ENCODE data around the gene PDGFD.
A peak's percentile ranks its signal among the peaks of the same experiment; 100 is the strongest.

The PDGFD gene

GRCh38 chr11:103944251-103944940 is 219.6 kb downstream of the PDGFD start:
- in situ Hi-C loops (cut with MboI; ENCODE audit: low pct_unique_long_range_greater_than_20kb, low sequenced_read_pairs): no loop called here
- DNase-seq: no peak

GRCh38 chr11:103942646-103943045 is 221.3 kb downstream of the PDGFD start:
- in situ Hi-C loops (cut with MboI; ENCODE audit: low pct_unique_long_range_greater_than_20kb, low sequenced_read_pairs): no loop called here
- no peak for DNase-seq

- no peak for DNase-seq
- in situ Hi-C loops (cut with MboI; ENCODE audit: low pct_unique_long_range_greater_than_20kb, low sequenced_read_pairs): no loop called here
These were observed 223.4 kb downstream of the PDGFD start for GRCh38 chr11:103940551-103940950.

GRCh38 chr11:103939694-103940093 is 224.3 kb downstream of the PDGFD start:
- in situ Hi-C loops (cut with MboI; ENCODE audit: low pct_unique_long_range_greater_than_20kb, low sequenced_read_pairs): no loop called here

GRCh38 chr11:103936059-103936458 is 227.9 kb downstream of the PDGFD start:
- in situ Hi-C loops (cut with MboI; ENCODE audit: low pct_unique_long_range_greater_than_20kb, low sequenced_read_pairs): no loop called here
- DNase-seq: no peak

More at GRCh38 chr11:103939694-103940093, 224.3 kb downstream of the PDGFD start:
- DNase-seq: no peak

- DNase-seq: no peak
- in situ Hi-C loops (cut with MboI; ENCODE audit: low pct_unique_long_range_greater_than_20kb, low sequenced_read_pairs): no loop called here
These were observed 228.7 kb downstream of the PDGFD start for GRCh38 chr11:103935219-103935618.

GRCh38 chr11:103929170-103929903 is 234.6 kb downstream of the PDGFD start:
- in situ Hi-C loops (cut with MboI; ENCODE audit: low pct_unique_long_range_greater_than_20kb, low sequenced_read_pairs): no loop called here
- no peak for DNase-seq

GRCh38 chr11:103928802-103929161 is 235.2 kb downstream of the PDGFD start:
- in situ Hi-C loops (cut with MboI; ENCODE audit: low pct_unique_long_range_greater_than_20kb, low sequenced_read_pairs): no loop called here

GRCh38 chr11:103928040-103928801 is 235.7 kb downstream of the PDGFD start:
- in situ Hi-C loops (cut with MboI; ENCODE audit: low pct_unique_long_range_greater_than_20kb, low sequenced_read_pairs): no loop called here
- no peak for DNase-seq

More at GRCh38 chr11:103928802-103929161, 235.2 kb downstream of the PDGFD start:
- DNase-seq: no peak

GRCh38 chr11:103927535-103927934 is 236.4 kb downstream of the PDGFD start:
- in situ Hi-C loops (cut with MboI; ENCODE audit: low pct_unique_long_range_greater_than_20kb, low sequenced_read_pairs): no loop called here
- DNase-seq: peak; percentile 6

- in situ Hi-C loops (cut with MboI; ENCODE audit: low pct_unique_long_range_greater_than_20kb, low sequenced_read_pairs): no loop called here
- DNase-seq: no peak
These were observed 237.0 kb downstream of the PDGFD start for GRCh38 chr11:103926990-103927389.

- in situ Hi-C loops (cut with MboI; ENCODE audit: low pct_unique_long_range_greater_than_20kb, low sequenced_read_pairs): no loop called here
- DNase-seq: no peak
These were observed 239.6 kb downstream of the PDGFD start for GRCh38 chr11:103924166-103925013.

GRCh38 chr11:103923451-103923931 is 240.5 kb downstream of the PDGFD start:
- in situ Hi-C loops (cut with MboI; ENCODE audit: low pct_unique_long_range_greater_than_20kb, low sequenced_read_pairs): no loop called here
- DNase-seq: no peak

- no peak for DNase-seq
- in situ Hi-C loops (cut with MboI; ENCODE audit: low pct_unique_long_range_greater_than_20kb, low sequenced_read_pairs): no loop called here
These were observed 243.0 kb downstream of the PDGFD start for GRCh38 chr11:103920933-103921332.

- DNase-seq: no peak
- in situ Hi-C loops (cut with MboI; ENCODE audit: low pct_unique_long_range_greater_than_20kb, low sequenced_read_pairs): no loop called here
These were observed 243.5 kb downstream of the PDGFD start for GRCh38 chr11:103920449-103920848.

GRCh38 chr11:103910721-103911120 is 253.2 kb downstream of the PDGFD start:
- DNase-seq: no peak
- in situ Hi-C loops (cut with MboI; ENCODE audit: low pct_unique_long_range_greater_than_20kb, low sequenced_read_pairs): no loop called here

- no peak for DNase-seq
- in situ Hi-C loops (cut with MboI; ENCODE audit: low pct_unique_long_range_greater_than_20kb, low sequenced_read_pairs): no loop called here
These were observed 256.1 kb downstream of the PDGFD start for GRCh38 chr11:103907548-103908455.

GRCh38 chr11:103907136-103907535 is 256.8 kb downstream of the PDGFD start:
- in situ Hi-C loops (cut with MboI; ENCODE audit: low pct_unique_long_range_greater_than_20kb, low sequenced_read_pairs): no loop called here
- no peak for DNase-seq

Measured in KBM-7 (cell line).